KOPT-K1 (cell line): ENCODE results near the gene TMEM176B.
"Not testable (repeated sequence)": the region's sequence is repeated elsewhere in the genome, so short reads cannot be mapped to it uniquely, and the experiment has no call there.

Experiments
- H3K27ac ChIP-seq: fragments of 200-600 bp; sonication (generic); 2 replicates; pipeline ENCODE4 v1.5.1; 2016; ENCODE audit warnings: antibody characterized with exemption, mild to moderate bottlenecking, low read depth, low read length; ENCODE audit not compliant: poor library complexity, severe bottlenecking
- H3K36me3 ChIP-seq: fragments of 200-600 bp; sonication (generic); 2 replicates; pipeline ENCODE4 v1.5.1; 2017; ENCODE audit warnings: antibody characterized with exemption, mild to moderate bottlenecking, low read length, moderate library complexity; ENCODE audit not compliant: insufficient read depth
- H3K9me3 ChIP-seq: fragments of 200-600 bp; sonication (generic); 2 replicates; pipeline ENCODE4 v1.5.1; 2017; ENCODE audit warnings: antibody characterized with exemption, low read length, mild to moderate bottlenecking; ENCODE audit not compliant: insufficient read depth, poor library complexity, severe bottlenecking

Gene TMEM176B

GRCh38 chr7:150829426-150829825 is 29.3 kb upstream of the TMEM176B start:
- Histone ChIP-seq H3K9me3 (peaks cover 12% of the 10 kb centered on the region), H3K27ac (no peak overlapping the region), H3K36me3 (no peaks in the 10 kb centered on the region)

DNA sequence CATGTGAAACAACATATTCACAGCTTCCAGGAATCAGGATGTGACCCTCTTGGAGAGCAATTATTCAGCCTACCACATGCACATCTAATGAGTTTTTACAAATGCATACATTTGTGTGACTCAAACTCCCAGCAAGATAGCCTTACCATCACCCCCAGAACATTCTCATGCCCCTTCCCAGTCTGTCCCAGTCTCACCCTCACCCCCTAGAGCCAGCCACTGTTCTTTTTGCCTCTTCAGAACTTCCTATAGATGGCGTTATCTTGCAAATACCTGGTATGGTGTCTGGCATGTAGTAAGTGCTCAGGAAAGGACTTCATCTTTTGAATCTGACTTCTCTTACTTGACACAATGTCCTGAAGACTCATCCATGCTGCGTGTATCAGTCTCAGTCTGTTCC is 28.2 kb upstream of the TMEM176B start:
- H3K27ac ChIP-seq = no peak overlapping the region
- H3K9me3 ChIP-seq = peaks cover 12% of the 10 kb centered on the region
- H3K36me3 ChIP-seq = no peaks in the 10 kb centered on the region

DNA sequence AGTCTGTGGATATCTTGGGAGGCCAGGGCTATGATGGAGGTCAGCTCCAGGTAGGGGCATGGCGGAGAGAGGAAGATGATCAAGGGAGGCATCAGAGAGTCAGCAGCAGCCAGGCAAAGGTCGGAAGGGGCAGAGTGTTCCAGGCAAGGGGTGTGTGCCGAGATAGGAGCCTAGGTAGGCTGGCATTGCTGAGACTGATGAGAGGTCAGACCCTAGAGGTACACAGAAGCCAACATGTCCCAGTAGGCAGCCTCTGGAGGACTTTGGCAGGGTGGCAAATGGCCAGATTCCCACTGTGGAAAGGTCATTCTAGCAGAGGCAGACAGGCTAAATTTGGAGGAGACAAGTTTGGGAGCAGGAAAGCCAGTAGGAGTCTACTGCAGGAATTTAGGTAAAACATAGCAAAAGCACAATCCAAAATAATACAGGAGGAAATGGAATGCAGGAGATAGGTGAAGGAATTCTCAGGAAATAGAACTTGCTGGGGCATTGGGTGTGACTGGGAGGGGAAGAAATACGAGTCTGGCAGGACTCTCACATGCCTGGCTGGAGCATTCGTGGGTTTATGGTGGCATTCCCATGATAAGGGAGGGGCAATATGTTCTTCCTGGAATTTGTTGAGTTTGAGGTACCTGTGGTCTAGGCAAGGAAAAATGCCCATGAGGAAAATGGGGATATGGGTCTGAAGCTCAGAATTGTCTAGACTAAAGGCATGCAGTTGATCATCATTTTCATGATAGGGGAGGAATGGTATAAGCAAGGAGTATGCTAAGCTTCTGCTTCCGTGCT is 26.1 kb upstream of the TMEM176B start:
- peaks cover 15% of the 10 kb centered on the region for H3K9me3 ChIP-seq
- no peaks in the 10 kb centered on the region for H3K36me3 ChIP-seq
- no peak overlapping the region for H3K27ac ChIP-seq

DNA sequence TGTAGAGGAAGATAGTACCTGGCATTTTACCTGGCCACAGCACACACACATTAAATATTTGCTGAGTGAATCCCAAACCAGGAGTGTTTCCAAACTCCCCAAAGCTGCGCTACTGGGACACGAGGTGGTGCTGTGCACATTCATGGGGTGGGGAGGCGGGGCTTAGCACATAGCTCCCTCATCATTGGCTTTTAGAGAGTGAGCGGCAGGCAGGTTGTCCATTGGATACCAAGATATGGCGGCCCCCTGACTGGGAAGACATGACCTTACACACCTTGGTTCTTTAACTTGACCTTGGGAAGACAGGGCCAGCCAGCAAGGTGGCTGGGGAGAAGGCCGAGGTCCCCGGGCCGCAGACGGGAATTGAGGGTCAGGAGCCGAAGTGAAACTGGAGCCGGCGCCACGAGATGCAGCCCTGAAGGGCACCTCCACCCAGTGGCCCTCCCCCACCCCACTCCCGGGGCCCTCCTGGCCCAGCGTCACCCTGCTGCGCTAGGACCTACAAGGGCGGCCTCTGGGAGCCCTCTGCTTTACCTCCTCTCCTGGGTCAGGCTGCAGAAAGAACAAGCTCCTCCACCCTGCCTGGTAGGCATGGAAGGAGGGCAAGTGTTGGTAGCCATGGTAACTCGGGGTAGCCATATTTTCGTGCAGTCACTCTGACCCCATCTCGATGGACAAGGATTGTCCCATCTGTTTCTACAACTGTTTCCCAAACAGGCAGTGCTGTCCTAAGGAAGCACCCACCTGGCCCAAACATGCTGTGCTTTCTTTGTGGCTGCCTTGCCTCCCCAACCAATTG is 24.4 kb upstream of the TMEM176B start:
- Histone ChIP-seq H3K36me3 (no peaks in the 10 kb centered on the region), H3K27ac (no peak overlapping the region), H3K9me3 (peaks cover 20% of the 10 kb centered on the region)

GRCh38 chr7:150823484-150824126 is 23.4 kb upstream of the TMEM176B start:
- peaks cover 20% of the 10 kb centered on the region for H3K9me3 ChIP-seq
- H3K36me3 ChIP-seq = no peaks in the 10 kb centered on the region
- H3K27ac ChIP-seq = no peak overlapping the region

DNA sequence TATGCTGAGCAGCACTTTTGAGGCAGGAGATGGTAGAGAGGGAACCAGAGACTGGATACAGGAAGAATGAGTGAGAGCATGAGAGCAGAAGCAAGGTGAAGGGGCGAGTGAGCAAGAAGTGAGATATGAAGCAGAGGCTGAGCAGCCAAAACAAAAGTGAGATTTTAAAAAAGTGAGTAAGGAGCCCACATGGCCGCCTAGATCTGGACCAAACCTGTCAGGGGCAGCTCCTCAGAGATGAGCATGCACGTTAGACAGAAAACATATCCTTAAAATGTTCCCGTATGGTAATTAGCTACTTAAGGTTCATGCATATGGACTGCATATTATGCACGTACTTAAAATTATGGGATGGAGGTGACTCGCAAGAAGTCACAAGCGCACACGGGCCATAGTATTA is 22.9 kb upstream of the TMEM176B start:
- H3K36me3 ChIP-seq = no peaks in the 10 kb centered on the region
- H3K9me3 ChIP-seq = peaks cover 20% of the 10 kb centered on the region
- H3K27ac ChIP-seq = no peak overlapping the region

- Histone ChIP-seq H3K36me3 (no peaks in the 10 kb centered on the region), H3K27ac (no peak overlapping the region), H3K9me3 (peaks cover 30% of the 10 kb centered on the region)
Observed at GRCh38 chr7:150820578-150821198, 20.5 kb upstream of the TMEM176B start.

DNA sequence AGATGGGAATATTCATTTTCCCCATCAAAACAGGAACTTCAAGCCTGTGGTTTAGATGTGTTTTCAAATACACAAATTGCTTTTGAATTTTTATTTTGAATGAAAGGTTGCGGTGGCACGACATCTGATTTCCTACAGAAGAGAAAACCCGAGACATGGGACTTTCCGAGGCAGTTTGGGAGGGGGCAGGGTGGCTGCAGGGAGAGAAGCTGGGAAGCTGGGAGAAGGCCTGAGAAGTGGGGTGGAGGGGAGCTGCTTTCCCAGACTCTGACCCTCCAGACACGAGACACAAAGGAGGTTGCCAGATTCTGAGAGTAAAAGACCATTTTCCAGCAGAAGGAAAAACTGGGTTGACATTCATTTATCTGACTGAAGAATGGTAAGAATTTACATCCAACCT is 20.0 kb upstream of the TMEM176B start:
- H3K36me3 ChIP-seq = no peaks in the 10 kb centered on the region
- peaks cover 33% of the 10 kb centered on the region for H3K9me3 ChIP-seq
- H3K27ac ChIP-seq = no peak overlapping the region

GRCh38 chr7:150818971-150819370 is 18.8 kb upstream of the TMEM176B start:
- H3K36me3 ChIP-seq = no peaks in the 10 kb centered on the region
- H3K9me3 ChIP-seq = peaks cover 34% of the 10 kb centered on the region
- H3K27ac ChIP-seq = no peak overlapping the region

GRCh38 chr7:150814328-150815001 is 14.3 kb upstream of the TMEM176B start:
- Histone ChIP-seq H3K9me3 (peaks cover 21% of the 10 kb centered on the region), H3K27ac (no peak overlapping the region), H3K36me3 (no peaks in the 10 kb centered on the region)

- H3K9me3 ChIP-seq = peaks cover 25% of the 10 kb centered on the region
- not testable (repeated sequence) for H3K27ac ChIP-seq, H3K36me3 ChIP-seq
Observed at GRCh38 chr7:150807616-150808438, 7.7 kb upstream of the TMEM176B start.

GRCh38 chr7:150806863-150807262 is 6.7 kb upstream of the TMEM176B start:
- Histone ChIP-seq H3K36me3 (no peaks in the 10 kb centered on the region), H3K27ac (no peak overlapping the region)

DNA sequence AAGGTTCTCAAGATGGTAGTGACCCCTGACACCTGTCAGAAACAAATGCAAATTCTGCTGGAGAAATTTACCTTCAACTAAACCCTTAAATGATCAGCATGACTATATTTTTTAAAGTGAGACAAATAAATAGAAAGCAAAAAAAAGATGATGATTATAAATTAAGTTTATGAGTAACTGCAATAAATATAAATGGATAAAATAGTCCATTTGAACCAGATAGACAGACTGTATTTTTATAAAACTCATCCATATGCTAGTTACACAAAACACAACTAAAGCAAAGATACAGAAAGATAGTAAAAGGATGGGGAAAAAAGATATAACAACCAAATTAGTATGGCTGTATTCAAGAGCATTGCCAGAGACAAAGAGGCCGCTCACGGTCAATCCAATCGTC is 6.3 kb upstream of the TMEM176B start:
- H3K27ac ChIP-seq = no peak overlapping the region

More at GRCh38 chr7:150806863-150807262, 6.7 kb upstream of the TMEM176B start:
- H3K9me3 ChIP-seq = peaks cover 25% of the 10 kb centered on the region

DNA sequence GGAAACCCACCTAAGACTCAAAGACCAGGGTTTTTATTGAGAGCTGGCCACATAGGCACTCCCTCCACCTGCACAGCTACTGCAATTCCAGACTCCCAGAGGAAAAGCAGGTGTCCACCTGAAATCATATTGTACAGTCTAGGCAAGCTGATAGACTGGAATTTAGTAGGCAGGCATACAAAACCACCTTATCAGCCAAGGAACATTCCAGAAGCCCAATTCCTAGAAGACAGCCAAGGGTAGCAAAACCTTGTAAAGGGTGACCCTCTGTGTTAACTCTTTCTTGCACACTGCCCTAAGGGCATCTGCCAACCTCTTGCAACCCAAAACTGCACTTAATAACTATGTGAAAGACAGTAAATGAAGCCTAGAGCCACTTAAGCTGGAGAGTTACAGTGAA is 5.7 kb upstream of the TMEM176B start:
- peaks cover 32% of the 10 kb centered on the region for H3K9me3 ChIP-seq
- no peaks in the 10 kb centered on the region for H3K36me3 ChIP-seq
- no peak overlapping the region for H3K27ac ChIP-seq

More for the DNA sequence above, 6.3 kb upstream of the TMEM176B start:
- Histone ChIP-seq H3K9me3 (peaks cover 26% of the 10 kb centered on the region), H3K36me3 (no peaks in the 10 kb centered on the region)
